Measurements from ENCODE around the gene COL23A1. TPM values are rescaled to one million over a fixed set of nuclear protein-coding genes. Genes with fewer than 3 reads are reported as not detected.

Gene COL23A1
- total and polyA plus RNA-seq, 2 of the 13 experiments (the other 11 are each of a cell fraction or from before 2014, with no cell fraction given): not detected

DNA sequence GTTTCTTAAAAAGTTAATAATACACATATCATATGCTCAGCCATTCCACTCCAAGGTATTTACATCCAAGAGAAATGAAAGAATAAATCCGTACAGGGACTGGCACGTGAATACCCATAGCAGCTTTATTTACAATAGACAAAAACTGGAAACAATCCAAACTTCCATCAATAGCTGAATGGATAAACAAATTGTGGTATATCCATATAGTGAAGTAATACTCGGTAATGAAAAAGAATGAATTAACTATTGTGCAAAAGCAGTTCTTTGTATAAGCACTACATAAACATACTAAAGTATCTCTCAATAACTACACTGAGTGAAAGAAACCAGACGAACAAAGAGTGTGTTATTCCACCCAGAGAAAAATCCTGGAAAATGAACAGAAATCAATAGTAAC lies 17.6 kb downstream of the COL23A1 start:
- Histone ChIP-seq H3K36me3 (replicated peaks in 1 of 2; ENCODE audit: control insufficient read depth in 1 of 2, insufficient read depth in 2 of 2, low read length in 2 of 2) (no peaks in the 10 kb centered on the region), H3K27ac (ENCODE audit: extremely low read length, insufficient read depth, low read length) (no peak overlapping the region), H3K79me2 (ENCODE audit: insufficient read depth, low read length) (no peaks in the 10 kb centered on the region), H3K4me1 (ENCODE audit: insufficient read depth, low read length) (no peaks in the 10 kb centered on the region), H3K4me2 (ENCODE audit: low read depth, low read length) (no peak overlapping the region), H3K4me3 (replicated peaks in 1 of 3; ENCODE audit: insufficient read depth in 1 of 3, low read depth in 2 of 3, low read length in 3 of 3) (no peak overlapping the region), H4K20me1 (ENCODE audit: insufficient read depth, low read length) (no peaks in the 10 kb centered on the region), H3K9me3 (ENCODE audit: low read length) (0 out of 2 replicates have a peak, but pooled peaks cover 7% of the 10 kb centered on the region), H3K27me3 (ENCODE audit: control insufficient read depth in 1 of 2, insufficient read depth in 2 of 2, low read length in 2 of 2) (peaks cover 0 to 9% of the 10 kb centered on the region in 2 experiments; a peak in 1 of 5 replicates), H3K9ac (ENCODE audit: insufficient read depth, low read depth, low read length) (no peak overlapping the region), H2AFZ (ENCODE audit: low read length) (no peak overlapping the region)
- BruUV-seq (replicated peaks): no TSS peak
- in situ Hi-C loops (cut with HindIII; ENCODE audit: extremely low pct_ligation_motif_present, low pct_unique_long_range_greater_than_20kb): no loop called here
- ATAC-seq (no peak), FAIRE-seq (no peak), DNase-seq (ENCODE audit: low spot score) (no peak)
- WGBS (ENCODE audit: low lambda C conversion rate): 35% methylated on average over 4 of the region's 4 CpGs
- ChIA-PET CTCF (ENCODE audit: low intra/inter-chr PET ratio, low total read pairs) (no interaction called here), POLR2A (no interaction called here)
- intact Hi-C loops (cut with micrococcal nuclease; ENCODE audit: unreplicated experiment): no loop called here
- TF ChIP-seq KLF16 (CRISPR knock-in tag; IDR thresholded peaks at IDR 0.05): no peak
- no peak for TF ChIP-seq ETV6 (CRISPR knock-in tag; conservative IDR thresholded peaks at IDR 0.05)
- TF ChIP-seq ATF4 (CRISPR knock-in tag; IDR thresholded peaks at IDR 0.05): no peak
- no peak for TF ChIP-seq RBM39 (IDR thresholded peaks at IDR 0.05; ENCODE audit: low read depth, low read length, poor library complexity, severe bottlenecking)
- TF ChIP-seq ERF (CRISPR knock-in tag; IDR thresholded peaks at IDR 0.05): no peak
- TF ChIP-seq, protein P1, sequence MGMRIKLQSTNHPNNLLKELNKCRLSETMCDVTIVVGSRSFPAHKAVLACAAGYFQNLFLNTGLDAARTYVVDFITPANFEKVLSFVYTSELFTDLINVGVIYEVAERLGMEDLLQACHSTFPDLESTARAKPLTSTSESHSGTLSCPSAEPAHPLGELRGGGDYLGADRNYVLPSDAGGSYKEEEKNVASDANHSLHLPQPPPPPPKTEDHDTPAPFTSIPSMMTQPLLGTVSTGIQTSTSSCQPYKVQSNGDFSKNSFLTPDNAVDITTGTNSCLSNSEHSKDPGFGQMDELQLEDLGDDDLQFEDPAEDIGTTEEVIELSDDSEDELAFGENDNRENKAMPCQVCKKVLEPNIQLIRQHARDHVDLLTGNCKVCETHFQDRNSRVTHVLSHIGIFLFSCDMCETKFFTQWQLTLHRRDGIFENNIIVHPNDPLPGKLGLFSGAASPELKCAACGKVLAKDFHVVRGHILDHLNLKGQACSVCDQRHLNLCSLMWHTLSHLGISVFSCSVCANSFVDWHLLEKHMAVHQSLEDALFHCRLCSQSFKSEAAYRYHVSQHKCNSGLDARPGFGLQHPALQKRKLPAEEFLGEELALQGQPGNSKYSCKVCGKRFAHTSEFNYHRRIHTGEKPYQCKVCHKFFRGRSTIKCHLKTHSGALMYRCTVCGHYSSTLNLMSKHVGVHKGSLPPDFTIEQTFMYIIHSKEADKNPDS (CRISPR knock-in tag; IDR thresholded peaks at IDR 0.05): no peak
- no peak for TF ChIP-seq USF2 (IDR thresholded peaks at IDR 0.05; ENCODE audit: low read depth, low read length)
- no peak for TF ChIP-seq USF2 (CRISPR knock-in tag; IDR thresholded peaks at IDR 0.05; ENCODE audit: borderline replicate concordance)
- TF ChIP-seq ELK4 (CRISPR knock-in tag; IDR thresholded peaks at IDR 0.05; ENCODE audit: borderline replicate concordance): no peak
- no peak for TF ChIP-seq PHB2 (IDR thresholded peaks at IDR 0.05; ENCODE audit: partially characterized antibody)
- TF ChIP-seq, protein P2, sequence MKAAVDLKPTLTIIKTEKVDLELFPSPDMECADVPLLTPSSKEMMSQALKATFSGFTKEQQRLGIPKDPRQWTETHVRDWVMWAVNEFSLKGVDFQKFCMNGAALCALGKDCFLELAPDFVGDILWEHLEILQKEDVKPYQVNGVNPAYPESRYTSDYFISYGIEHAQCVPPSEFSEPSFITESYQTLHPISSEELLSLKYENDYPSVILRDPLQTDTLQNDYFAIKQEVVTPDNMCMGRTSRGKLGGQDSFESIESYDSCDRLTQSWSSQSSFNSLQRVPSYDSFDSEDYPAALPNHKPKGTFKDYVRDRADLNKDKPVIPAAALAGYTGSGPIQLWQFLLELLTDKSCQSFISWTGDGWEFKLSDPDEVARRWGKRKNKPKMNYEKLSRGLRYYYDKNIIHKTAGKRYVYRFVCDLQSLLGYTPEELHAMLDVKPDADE (CRISPR knock-in tag; IDR thresholded peaks at IDR 0.05): no peak
- TF ChIP-seq PITX1 (CRISPR knock-in tag; IDR thresholded peaks at IDR 0.05): no peak
- no peak for TF ChIP-seq ZNF709 (CRISPR knock-in tag; IDR thresholded peaks at IDR 0.05)
- no peak for TF ChIP-seq KLF11 (CRISPR knock-in tag; IDR thresholded peaks at IDR 0.05)
- no peak for TF ChIP-seq TEF (CRISPR knock-in tag; IDR thresholded peaks at IDR 0.05)
- TF ChIP-seq, protein P3, sequence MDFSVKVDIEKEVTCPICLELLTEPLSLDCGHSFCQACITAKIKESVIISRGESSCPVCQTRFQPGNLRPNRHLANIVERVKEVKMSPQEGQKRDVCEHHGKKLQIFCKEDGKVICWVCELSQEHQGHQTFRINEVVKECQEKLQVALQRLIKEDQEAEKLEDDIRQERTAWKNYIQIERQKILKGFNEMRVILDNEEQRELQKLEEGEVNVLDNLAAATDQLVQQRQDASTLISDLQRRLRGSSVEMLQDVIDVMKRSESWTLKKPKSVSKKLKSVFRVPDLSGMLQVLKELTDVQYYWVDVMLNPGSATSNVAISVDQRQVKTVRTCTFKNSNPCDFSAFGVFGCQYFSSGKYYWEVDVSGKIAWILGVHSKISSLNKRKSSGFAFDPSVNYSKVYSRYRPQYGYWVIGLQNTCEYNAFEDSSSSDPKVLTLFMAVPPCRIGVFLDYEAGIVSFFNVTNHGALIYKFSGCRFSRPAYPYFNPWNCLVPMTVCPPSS (IDR thresholded peaks at IDR 0.05): no peak
